Nephron progenitor cell (in vitro differentiated cells): ENCODE results near the gene CDHR4.

Experiments used
- DNase-seq: peaks from one replicate; pipeline ENCODE4 v3.0.0; 2021
- H3K27ac Mint-ChIP-seq: 2 replicates; pipeline ENCODE4 v1.8.0; 2021; ENCODE audit warnings: mild to moderate bottlenecking, moderate library complexity, mixed read lengths
- H3K27me3 Mint-ChIP-seq: 2 replicates; pipeline ENCODE4 v1.8.0; 2021; ENCODE audit warnings: mild to moderate bottlenecking, low read depth, mixed read lengths; ENCODE audit not compliant: poor library complexity
- H3K36me3 Mint-ChIP-seq: 2 replicates; pipeline ENCODE4 v1.8.0; 2021; ENCODE audit warnings: low read depth, mixed read lengths
- H3K4me1 Mint-ChIP-seq: 2 replicates; pipeline ENCODE4 v1.8.0; 2021; ENCODE audit warnings: mixed read lengths
- H3K4me3 Mint-ChIP-seq: 2 replicates; pipeline ENCODE4 v1.8.0; 2021; ENCODE audit warnings: mild to moderate bottlenecking, moderate library complexity, mixed read lengths
- H3K9me3 Mint-ChIP-seq: 2 replicates; pipeline ENCODE4 v1.8.0; 2021; ENCODE audit warnings: mild to moderate bottlenecking, moderate library complexity, mixed read lengths
- TF ChIP-seq, protein P1 (sequence below): fragments of 200-600 bp; sonication (generic); IDR thresholded peaks from 2 replicates; pipeline ENCODE4 v1.5.0; 2021; ENCODE audit warnings: antibody characterized with exemption

CDHR4 gene

GRCh38 chr3:49769286-49769915, 30.3 kb downstream of the CDHR4 start:
- no peaks in the 10 kb centered on the region for H3K27me3 Mint-ChIP-seq
- TF ChIP-seq, protein P1, sequence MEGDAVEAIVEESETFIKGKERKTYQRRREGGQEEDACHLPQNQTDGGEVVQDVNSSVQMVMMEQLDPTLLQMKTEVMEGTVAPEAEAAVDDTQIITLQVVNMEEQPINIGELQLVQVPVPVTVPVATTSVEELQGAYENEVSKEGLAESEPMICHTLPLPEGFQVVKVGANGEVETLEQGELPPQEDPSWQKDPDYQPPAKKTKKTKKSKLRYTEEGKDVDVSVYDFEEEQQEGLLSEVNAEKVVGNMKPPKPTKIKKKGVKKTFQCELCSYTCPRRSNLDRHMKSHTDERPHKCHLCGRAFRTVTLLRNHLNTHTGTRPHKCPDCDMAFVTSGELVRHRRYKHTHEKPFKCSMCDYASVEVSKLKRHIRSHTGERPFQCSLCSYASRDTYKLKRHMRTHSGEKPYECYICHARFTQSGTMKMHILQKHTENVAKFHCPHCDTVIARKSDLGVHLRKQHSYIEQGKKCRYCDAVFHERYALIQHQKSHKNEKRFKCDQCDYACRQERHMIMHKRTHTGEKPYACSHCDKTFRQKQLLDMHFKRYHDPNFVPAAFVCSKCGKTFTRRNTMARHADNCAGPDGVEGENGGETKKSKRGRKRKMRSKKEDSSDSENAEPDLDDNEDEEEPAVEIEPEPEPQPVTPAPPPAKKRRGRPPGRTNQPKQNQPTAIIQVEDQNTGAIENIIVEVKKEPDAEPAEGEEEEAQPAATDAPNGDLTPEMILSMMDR = no peak
- H3K4me3 Mint-ChIP-seq = no peak overlapping the region
- no peak for DNase-seq
- H3K27ac Mint-ChIP-seq = no peak overlapping the region
- H3K9me3 Mint-ChIP-seq = peaks cover 8% of the 10 kb centered on the region
- H3K36me3 Mint-ChIP-seq = peaks cover 53% of the 10 kb centered on the region
- H3K4me1 Mint-ChIP-seq = no peaks in the 10 kb centered on the region

- no peak overlapping the region for H3K4me3 Mint-ChIP-seq
- H3K9me3 Mint-ChIP-seq = peaks cover 9% of the 10 kb centered on the region
- H3K4me1 Mint-ChIP-seq = peaks cover 4% of the 10 kb centered on the region
- H3K27me3 Mint-ChIP-seq = no peaks in the 10 kb centered on the region
- H3K36me3 Mint-ChIP-seq = peaks cover 46% of the 10 kb centered on the region
- TF ChIP-seq, protein P1 = no peak
- no peak for DNase-seq
- no peak overlapping the region for H3K27ac Mint-ChIP-seq
Measured at GRCh38 chr3:49763981-49764380, 35.7 kb downstream of the CDHR4 start.

GRCh38 chr3:49761661-49762060, 38.0 kb downstream of the CDHR4 start:
- H3K36me3 Mint-ChIP-seq = peaks cover 34% of the 10 kb centered on the region
- H3K4me3 Mint-ChIP-seq = no peak overlapping the region
- peaks cover 8% of the 10 kb centered on the region for H3K4me1 Mint-ChIP-seq
- TF ChIP-seq, protein P1 = no peak
- no peaks in the 10 kb centered on the region for H3K27me3 Mint-ChIP-seq
- DNase-seq = no peak
- H3K27ac Mint-ChIP-seq = no peak overlapping the region
- peaks cover 9% of the 10 kb centered on the region for H3K9me3 Mint-ChIP-seq

GRCh38 chr3:49759226-49759625, 40.4 kb downstream of the CDHR4 start:
- Mint-ChIP-seq H3K27me3 (no peaks in the 10 kb centered on the region), H3K27ac (peak overlapping the region; percentile 59), H3K4me3 (no peak overlapping the region), H3K4me1 (peaks cover 16% of the 10 kb centered on the region), H3K36me3 (peaks cover 14% of the 10 kb centered on the region), H3K9me3 (no peaks in the 10 kb centered on the region)
- TF ChIP-seq, protein P1 = no peak
- no peak for DNase-seq

GRCh38 chr3:49757197-49757596, 42.5 kb downstream of the CDHR4 start:
- no peaks in the 10 kb centered on the region for H3K27me3 Mint-ChIP-seq
- no peak overlapping the region for H3K4me3 Mint-ChIP-seq
- H3K9me3 Mint-ChIP-seq = no peaks in the 10 kb centered on the region
- DNase-seq = no peak
- peaks cover 21% of the 10 kb centered on the region for H3K4me1 Mint-ChIP-seq
- TF ChIP-seq, protein P1 = no peak
- peaks cover 15% of the 10 kb centered on the region for H3K36me3 Mint-ChIP-seq
- peak overlapping the region; percentile 90 for H3K27ac Mint-ChIP-seq

DNA sequence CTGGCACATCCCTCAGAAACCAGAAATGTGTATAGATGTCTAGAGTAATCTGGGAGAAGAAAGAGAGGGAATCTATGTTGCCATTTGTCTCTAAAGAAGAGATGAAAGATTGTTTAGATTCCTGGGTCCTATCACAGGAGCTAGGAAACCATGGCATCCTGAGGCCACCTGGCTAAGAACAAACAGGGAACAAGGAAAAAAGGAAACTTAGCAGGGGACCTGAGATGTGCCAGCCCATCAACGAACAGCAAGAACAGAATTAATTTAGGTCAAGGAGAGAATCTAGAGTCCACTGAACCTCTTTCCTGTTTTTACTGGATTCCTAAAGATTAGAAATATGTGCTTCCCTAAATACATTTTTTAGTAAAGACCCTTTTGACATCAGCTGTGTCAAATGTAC, 43.6 kb downstream of the CDHR4 start:
- no peak overlapping the region for H3K4me3 Mint-ChIP-seq
- H3K9me3 Mint-ChIP-seq = no peaks in the 10 kb centered on the region
- peaks cover 21% of the 10 kb centered on the region for H3K36me3 Mint-ChIP-seq
- TF ChIP-seq, protein P1 = no peak
- peaks cover 21% of the 10 kb centered on the region for H3K4me1 Mint-ChIP-seq
- H3K27ac Mint-ChIP-seq = peak overlapping the region; percentile 75
- no peak for DNase-seq
- no peaks in the 10 kb centered on the region for H3K27me3 Mint-ChIP-seq
